Measurements from ENCODE around the gene ZNF394.
A peak's percentile ranks its signal among the peaks of the same experiment; 100 is the strongest.
"Not testable (repeated sequence)": the region's sequence is repeated elsewhere in the genome, so short reads cannot be mapped to it uniquely, and the experiment has no call there.

Gene ZNF394

DNA sequence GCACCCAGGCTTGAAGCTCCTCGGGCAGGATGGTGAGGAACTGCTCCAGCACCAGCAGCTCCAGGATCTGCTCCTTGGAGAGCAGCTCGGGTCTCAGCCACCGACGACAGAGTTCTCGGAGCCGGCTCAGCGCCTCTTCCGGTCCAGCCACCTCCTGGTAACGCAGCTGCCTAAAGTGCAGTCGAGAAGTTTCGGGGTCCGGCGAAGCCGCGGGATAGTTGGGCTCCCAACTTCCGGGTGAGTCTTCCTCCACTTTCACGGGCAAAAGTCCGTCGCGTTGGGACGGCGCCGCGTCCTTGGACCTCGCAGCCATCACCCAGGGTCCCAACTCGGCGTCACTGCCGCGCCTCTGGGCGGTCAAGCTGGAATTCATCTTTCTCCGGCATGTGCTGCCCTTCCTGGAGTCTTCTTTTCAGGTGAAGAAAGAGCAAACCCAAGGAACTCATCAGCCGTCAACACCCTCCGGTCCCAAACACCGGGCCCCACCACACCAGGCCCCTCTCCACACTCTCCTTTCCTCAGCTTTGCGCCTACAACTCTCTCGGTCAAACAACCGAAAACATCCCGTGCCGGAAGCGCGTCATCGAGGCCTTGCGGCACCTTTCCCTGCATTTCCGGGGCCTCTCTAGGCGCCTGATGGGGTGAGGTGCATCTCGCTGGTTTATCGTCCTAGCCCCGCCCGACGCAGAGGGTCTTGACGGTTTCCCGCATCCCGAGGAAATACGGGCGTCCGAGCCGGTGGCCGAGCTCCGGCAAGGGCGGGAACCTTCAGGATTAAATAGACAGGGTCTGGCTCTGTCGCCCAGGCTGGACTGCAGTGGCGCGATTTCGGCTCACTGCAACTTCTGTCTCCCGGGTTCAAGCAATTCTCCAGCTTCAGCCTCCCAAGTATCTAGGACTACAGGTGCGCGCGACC is at the start of gene ZNF394:
Gene ZNF394, minus strand, starts transcription at position 561 of the 916 bp plus-strand sequence. Its CDS starts 188 bp downstream, at position 373.
- DNase-seq, result peak; percentile 94 to 95 (median 95)

DNA sequence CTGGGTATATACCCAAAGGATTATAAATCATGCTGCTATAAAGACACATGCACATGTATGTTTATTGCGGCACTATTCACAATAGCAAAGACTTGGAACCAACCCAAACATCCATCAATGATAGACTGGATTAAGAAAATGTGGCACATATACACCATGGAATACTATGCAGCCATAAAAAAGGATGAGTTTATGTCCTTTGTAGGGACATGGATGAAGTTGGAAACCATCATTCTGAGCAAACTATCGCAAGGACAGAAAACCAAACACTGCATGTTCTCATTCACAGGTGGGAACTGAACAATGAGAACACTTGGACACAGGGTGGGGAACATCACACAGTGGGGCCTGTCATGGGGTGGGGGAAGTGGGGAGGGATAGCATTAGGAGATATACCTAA is 49.5 kb upstream of the ZNF394 start:
- not testable (repeated sequence) for DNase-seq

DNA sequence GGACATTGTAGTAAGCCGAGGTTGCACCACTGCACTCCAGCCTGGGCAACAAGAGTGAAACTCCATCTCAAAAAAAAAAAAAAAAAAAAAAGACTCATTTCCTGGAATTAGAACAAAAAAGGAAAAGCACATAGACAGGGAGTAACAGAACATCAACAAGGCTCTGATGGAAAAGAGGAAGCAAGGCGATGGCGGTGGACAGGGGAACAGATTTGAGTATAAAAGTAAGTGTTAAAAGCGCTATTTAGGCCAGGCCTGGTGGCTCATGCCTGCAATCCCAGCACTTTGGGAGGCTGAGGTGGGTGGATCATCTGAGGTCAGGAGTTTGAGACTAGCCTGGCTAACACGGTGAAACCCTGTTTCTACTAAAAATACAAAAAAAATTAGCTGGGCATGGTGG is 45.2 kb upstream of the ZNF394 start:
- DNase-seq, result not testable (repeated sequence)

DNA sequence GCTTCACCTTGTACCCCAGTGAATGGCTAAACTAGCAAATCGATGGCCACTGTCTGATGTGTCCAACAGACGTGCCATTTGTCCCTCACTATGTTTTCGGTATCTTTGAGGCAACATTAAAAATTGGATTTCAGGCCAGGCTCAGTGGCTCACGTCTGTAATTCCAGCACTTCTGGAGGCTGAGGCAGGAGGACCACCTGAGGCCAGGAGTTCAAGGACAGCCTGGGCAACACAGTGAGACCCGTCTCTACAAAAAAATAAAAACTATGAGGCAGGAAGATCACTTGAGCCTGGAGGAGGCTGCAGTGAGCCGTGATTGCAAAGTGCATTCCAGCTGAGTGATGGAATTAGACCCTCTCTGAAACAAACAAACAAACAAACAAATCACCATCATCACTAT is 43.8 kb upstream of the ZNF394 start:
- DNase-seq, result no peak

DNA sequence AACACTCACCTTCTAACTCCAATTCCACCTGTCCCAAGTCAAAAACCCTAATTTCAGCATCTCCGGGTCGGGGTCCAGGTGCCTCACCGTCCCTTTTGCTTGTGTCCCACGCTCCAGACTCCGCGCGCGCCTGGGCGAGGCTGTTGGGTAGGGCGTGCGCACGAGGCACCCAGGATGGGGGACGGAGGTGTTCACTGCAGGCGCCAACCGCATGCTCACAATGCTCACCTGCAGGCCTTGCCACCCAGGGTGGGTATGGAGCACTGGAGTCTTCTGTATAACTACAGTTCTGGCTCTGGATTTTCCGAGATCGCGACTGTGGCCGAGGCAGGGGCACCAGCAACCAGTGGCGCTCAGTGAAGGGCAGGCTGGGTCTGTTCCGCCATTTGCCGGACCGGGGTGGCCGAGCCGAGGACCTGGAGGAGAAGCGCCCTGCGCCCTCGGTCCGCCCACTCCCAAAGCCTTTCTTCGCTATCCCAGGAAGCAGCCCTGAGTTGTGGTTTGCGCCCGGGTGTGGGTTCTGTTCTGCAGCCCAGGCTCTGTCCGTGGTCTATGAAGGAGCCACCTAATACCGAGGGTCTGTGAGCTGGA is 43.1 kb upstream of the ZNF394 start:
- no peak for DNase-seq

DNA sequence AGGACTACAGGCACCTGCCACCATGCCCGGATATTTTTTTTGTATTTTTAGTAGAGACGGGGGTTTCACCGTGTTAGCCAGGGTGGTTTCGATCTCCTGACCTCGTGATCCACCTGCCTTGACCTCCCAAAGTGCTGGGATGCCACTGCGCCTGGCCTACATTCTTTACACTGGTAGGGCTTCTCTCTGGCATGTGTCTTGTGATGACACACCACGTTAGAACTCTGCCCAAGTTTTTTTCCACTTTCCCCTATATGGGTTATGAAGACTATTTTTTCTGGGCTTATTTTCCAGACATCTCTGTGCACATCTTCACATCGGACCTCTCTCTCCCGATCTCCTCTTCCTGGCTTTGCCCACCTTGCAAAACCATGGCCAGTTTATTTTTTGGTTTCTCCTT is 41.1 kb upstream of the ZNF394 start:
- no peak for DNase-seq

DNA sequence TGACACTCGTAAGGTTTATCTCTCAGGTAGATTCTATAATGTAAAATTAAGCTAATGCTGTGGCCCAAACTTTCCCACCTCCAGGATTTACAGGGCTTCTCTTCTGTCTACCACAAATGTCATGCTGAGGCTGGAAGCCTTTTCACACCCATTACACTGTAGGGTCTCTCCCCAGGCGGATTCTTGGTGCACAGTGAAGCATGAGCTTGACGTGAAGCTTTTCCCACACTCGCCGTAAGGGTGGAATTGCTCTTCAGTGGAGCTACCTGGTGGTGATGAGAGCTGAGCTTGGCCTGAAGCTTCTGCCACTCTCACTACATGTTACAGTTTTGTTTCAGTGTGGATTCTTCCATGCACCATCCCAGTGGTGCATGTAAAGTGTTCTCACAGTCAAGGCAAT is 40.5 kb upstream of the ZNF394 start:
- DNase-seq, result no peak

DNA sequence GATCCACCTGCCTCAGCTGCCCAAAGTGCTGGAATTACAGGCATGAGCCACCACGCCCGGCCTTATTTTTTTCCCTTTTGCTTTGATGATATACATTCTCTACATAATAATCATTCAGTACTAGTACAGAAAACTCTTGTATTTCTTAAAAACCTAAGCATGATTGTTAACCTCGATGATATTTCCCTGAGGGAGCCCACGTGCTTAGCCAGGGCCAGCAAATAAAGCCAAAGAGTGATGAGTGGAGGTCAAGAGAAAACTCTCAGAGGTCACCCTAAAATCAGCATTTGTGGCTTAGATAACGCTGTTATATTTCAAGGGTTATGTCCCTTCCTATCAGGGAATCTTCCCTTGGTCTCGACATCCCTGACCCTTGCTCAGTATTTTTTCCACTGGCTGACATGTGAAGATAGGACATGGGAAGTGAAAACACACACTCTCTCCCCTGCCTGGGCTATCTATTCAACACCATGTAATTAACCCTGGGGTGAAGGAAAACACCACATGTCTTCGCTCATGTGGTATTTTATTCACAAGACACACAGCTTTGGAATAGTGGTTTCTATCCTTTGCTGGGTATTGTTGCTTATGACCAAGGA is 39.2 kb upstream of the ZNF394 start:
- no peak for DNase-seq

DNA sequence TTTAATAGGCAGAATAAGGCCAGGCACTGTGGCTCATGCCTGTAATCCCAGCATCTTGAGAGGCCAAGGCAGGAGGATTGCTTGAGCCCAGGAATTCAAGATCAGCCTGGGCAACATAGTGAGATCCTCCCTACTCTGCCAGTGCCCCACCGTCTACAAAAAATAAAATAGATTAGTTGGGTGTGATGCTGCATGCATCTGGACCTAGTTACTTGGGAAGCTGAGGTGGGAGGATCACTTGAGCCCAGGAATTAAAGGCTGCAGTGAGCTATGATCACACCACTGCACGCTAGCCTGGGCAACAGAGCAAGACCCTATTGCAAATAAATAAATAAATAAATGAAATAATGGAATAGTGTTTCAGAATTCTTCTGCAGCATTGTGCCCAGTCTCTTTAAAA is 35.6 kb upstream of the ZNF394 start:
- DNase-seq, result no peak

DNA sequence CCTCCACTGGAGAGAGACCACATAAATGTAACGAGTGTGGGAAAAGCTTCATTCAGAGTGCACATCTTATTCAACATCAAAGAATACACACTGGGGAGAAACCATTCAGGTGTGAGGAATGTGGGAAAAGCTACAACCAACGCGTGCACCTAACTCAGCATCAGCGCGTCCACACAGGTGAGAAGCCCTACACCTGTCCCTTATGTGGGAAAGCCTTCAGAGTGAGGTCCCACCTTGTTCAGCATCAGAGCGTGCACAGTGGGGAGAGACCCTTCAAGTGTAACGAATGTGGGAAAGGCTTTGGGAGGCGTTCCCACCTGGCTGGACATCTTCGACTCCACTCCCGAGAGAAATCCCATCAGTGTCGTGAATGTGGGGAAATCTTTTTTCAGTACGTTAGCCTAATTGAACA is 31.3 kb upstream of the ZNF394 start:
- no peak for DNase-seq

DNA sequence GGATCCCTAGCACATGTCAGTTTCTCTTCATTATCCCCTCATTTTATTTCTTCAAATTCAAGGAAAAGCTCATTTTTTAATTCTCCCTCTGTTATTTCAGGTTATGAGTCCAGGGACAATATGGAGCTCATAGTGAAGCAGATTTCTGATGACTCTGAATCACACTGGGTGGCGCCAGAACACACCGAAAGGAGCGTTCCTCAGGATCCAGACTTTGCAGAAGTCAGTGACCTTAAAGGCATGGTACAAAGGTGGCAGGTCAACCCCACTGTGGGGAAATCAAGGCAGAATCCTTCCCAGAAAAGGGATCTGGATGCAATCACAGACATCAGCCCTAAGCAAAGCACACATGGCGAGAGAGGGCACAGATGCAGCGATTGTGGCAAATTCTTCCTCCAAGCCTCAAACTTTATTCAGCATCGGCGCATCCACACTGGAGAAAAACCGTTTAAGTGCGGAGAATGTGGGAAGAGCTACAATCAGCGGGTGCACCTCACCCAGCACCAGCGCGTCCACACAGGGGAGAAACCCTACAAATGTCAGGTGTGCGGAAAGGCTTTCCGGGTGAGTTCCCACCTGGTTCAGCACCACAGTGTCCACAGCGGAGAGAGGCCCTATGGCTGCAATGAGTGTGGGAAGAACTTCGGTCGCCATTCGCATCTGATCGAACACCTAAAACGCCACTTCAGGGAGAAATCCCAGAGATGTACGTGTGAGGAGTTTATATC is 25.8 kb upstream of the ZNF394 start:
- DNase-seq, result peak; percentile 20 to 32 (median 28)

DNA sequence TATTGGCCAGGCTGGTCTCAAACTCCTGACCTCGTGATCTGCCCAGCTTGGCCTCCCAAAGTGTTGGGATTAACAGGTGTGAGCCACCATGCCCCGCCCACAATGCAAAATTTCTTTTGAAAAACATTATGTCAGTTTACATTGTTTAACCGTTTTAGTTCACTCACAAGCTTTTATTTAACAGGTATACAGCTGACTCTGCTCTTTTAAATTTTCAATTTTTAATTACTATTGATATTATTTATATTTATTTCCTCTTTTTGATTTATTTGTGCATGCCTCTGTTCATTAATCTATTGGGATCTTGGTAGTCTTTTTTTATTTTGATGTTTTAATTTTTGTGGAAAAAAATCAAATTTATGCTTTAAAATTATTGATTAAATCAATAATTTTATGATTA is 21.3 kb upstream of the ZNF394 start:
- DNase-seq, result no peak

DNA sequence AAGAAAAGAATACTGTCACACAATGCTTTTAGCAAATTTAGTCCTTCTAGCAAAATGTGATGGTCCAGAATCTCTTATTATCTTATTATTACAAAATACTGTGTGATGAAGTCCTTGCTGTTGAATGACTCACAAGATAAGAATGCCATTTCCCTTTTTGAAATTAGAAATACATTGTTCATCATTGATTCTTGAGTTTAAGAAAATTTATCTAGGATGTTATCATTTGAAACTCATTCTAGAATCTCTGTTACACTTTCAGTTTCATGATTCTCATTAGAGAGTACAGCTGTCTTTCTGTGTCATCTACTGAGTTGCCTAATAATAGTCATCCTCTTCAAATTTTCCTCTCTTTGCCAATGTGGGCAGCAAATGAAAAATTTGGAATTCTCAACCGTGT is 14.0 kb upstream of the ZNF394 start:
- peak in 2 of 3 donors; percentile 21 to 43 for DNase-seq

DNA sequence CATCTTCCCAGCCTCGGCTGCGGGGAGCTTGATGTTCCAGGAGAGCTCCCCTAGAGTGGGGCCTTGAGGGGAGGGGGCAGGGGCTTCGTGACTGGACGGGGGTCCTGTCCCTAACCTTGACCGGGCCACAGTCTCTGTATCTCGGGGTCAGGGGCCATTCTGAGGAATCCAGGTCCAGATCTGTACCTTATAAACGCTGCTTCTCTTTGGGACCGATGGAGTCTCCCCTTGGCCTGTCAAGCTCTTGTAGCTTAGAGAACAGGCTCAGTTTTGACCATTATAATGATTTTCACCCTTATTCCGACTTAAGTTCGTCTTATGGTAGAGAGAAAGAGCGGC is 5.2 kb upstream of the ZNF394 start:
- DNase-seq, result no peak

DNA sequence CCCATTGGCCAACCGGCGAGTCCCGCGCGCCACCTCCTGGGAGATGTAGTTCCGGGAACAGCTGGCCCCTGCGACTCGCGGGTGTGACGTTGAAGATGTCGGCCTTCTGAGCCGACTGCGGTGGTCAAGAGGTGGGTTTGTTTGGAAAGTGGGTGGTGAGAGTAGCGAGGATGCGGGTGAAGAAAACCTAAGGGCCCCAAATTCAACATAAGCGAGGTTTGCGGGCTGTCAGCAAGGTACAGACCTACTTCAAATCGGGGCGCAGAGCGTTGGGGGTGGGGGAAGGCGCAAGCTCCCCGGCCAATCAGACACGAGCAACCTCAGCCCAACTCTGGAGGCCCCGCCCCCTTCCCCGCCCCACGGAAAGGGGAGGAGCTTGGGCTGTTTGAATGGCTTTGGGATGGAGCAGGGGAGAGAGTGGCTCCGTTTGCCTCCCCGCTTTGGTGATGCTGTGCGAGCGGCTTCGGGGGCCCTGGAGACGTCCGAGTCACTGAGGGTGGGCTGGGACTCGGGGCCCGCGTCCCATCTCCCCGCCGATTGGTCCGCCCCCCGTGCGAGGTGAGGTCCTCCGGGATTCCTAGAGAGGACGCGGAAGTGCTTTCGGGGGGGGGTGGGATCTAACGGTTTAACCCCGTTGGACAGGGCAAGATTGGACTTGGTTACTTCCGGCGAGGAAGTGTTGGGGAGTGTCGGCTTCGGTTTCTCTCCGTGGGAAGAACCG is 4.7 kb upstream of the ZNF394 start, which contains the start of gene ZKSCAN5:
Gene ZKSCAN5, plus strand, starts transcription at position 60 of the 721 bp plus-strand sequence. CDS start 1,383 bp downstream, outside the sequence.
- DNase-seq, result peak; percentile 94 to 99 (median 99)

DNA sequence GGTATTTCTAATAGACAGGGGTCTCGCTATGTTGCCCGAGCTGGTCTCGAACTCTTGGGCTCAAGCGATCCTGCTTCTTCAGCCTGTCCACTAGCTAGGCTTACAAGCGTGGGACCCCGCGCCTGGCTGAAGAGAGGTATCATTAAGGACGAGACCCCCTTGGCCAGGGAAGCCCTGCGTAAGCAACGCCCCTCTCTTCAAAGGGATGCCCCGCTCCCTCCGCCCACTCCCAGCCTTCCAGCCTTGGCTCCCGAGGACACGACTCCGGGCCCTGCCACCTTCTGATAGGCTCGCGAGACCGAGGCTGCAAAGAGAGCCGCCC is 4.2 kb upstream of the ZNF394 start:
- DNase-seq, result peak in 1 of 3 donors; percentile 98

DNA sequence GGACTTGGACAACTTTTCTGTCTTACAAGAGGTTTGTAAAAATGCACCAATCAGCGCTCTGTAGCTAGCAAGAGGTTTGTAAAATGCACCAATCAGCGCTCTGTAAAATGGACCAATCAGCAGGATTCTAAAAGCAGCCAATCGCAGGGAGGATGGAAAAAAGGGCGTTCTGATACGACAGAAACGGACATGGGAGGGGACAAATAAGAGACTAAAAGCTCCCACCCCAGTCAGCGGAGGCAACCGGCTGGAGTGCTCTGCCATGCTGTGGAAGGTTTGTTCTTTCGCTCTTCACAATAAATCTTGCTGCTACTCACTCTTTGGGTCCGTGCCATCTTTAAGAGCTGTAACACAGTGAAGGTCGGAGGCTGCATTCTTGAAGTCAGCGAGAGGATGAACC is 1.2 kb upstream of the ZNF394 start:
- DNase-seq, result not testable (repeated sequence)

DNA sequence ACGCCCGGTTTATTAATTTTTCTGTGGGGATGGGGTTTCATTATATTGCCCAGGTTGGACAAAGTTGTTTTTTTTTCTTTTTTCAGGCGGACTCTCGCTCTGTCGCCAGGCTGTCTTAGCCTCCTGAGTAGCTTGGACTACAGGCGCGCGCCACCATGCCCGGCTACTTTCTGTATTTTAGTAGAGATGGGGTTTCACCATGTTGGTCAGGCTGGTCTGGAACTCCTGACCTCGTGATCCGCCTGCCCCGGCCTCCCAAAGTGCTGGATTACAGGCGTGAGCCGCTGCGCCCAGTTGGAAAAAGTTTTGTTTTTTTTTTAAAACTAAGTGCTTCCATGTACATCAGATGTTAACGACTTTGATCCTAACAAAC is 542 bp upstream of the ZNF394 start:
- no peak for DNase-seq

DNA sequence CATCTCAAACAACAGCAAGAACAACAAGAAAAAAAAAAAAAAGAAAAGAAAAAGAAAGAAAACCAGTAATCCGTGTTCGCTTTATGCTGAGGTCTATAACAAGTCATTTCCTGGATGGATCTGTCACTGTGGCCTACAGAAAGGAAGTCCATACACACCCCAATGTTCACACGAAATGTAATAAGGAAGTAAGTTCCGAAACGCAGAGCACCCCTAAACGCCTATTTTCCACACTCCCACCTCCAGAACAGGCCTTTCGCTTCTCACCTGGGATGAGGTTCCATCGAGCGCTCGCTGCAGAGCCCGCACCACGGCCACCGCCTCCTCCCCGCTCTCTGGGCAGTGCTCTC is 735 bp downstream of the ZNF394 start:
- peak; percentile 48 to 66 (median 55) for DNase-seq

DNA sequence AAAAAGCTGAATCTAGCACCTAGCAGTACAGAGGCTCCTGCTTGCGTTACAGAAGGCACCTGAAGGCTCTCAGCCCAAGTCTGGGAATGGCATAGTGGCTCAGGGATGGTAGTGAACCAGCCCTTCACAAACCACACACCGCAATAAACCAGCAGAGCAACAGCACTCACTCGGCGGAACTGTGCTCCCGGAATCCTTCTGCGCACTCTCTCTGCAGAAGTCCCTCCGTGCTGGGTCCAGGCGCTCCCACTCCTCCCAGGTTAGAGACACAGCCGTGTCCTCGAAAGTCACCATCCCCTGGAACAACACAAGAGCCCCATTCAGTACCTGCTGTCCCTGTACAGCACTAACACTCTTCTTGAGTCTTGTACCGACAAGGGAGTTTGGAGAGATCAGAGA is 1.5 kb downstream of the ZNF394 start:
- DNase-seq, result no peak

DNA sequence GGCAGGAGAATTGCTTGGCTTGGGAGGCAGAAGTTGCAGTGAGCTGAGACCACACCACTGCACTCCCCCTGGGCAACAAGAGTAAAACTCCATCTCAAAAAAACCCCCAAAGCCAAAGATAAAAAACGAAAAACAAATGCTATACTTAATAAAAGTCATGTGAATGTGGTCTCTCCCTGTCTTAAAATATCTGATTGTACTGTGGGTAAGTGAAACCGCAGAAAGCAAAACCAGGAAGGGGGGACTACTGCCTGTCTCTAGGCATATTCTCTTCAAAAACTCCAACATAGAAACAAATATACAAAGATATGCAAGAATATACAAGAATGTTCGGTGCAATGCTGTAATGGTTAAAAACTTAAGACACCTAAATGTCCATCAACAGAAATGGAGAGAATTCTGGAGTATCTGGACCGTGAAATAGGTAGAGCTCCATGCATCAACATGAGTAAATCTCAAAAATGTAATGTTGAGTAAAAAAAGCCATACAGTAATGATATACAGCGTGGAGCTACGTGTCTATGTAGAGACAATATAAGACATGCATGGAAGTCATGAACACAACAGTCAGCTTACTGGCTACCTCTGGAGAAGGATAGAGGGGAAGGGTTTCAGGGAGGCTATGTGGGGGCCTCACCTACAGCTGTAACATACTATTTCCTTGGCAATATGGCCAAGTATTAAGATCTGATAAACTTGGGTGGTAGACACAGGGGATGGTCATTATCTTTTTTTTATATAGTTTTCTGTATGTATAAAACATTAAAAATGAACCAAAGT is 2.1 kb downstream of the ZNF394 start:
- DNase-seq, result no peak

DNA sequence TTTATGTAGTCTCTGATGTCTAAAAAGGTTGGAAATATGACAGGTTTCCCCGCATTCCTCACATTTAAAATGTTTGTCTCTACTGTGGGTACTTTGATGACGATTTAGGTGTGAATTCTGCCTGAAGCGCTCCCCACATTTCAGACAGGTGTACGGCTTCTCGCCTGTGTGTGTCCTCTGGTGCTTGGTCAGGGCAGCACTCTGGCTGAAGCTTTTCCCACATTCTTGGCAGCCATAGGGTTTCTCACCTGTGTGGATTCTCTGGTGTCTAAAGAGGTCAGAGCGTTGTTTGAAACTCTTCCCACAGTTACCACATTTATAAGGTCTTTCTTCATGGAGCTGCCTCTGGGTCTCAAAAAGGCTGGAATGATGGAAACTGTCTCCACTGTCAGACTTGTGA is 6.3 kb downstream of the ZNF394 start:
- DNase-seq, result no peak
